K562 (cell line): ENCODE measurements around the gene GIGYF1. TPM values are rescaled to one million over a fixed set of nuclear protein-coding genes. Genes with fewer than 3 reads are reported as not detected.

Source experiments
- ASH1L ChIP-seq: fragments of 450-650 bp; IDR thresholded peaks from 2 replicates; pipeline ENCODE4 v1.6.1; 2018; ENCODE audit warnings: borderline replicate concordance, mild to moderate bottlenecking, low read depth; ENCODE audit not compliant: partially characterized antibody
- ATF3 ChIP-seq, 2 experiments: fragments of 450-650 bp in 1 of 2; sonication (generic) in 1 of 2; formaldehyde crosslinking in 1 of 2; IDR thresholded peaks in 1 of 2; conservative IDR thresholded peaks in 1 of 2; 2 replicates each; pipeline versions ENCODE4 v1.6.1 to v1.8.1; 2016 to 2023; ENCODE audit warnings: mild to moderate bottlenecking in 2 of 2, moderate library complexity in 2 of 2, inconsistent platforms in 1 of 2, missing genetic modification reagents in 1 of 2
- CBX2 ChIP-seq: fragments of 200-600 bp; sonication (generic); IDR thresholded peaks from one replicate; pipeline ENCODE4 v1.6.1; 2012; ENCODE audit warnings: mild to moderate bottlenecking, low read length, inconsistent platforms; ENCODE audit not compliant: insufficient read depth, poor library complexity, severe bottlenecking
- CHCHD3 ChIP-seq: fragments of 250-450 bp; sonication (Bioruptor Pico); IDR thresholded peaks from 2 replicates; pipeline ENCODE4 v2.1.2; 2022; ENCODE audit warnings: mild to moderate bottlenecking
- GATAD2B ChIP-seq: fragments of 450-650 bp; IDR thresholded peaks from 2 replicates; pipeline ENCODE4 v1.6.1; 2017; ENCODE audit warnings: mild to moderate bottlenecking, borderline replicate concordance
- MCM2 ChIP-seq: fragments of 450-650 bp; IDR thresholded peaks from 2 replicates; pipeline ENCODE4 v1.6.1; 2017; ENCODE audit warnings: low read depth, mild to moderate bottlenecking
- PKNOX1 ChIP-seq: fragments of 450-650 bp; IDR thresholded peaks from 2 replicates; pipeline ENCODE4 v1.6.1; 2016
- PTRF ChIP-seq: fragments of 450-650 bp; IDR thresholded peaks from 2 replicates; pipeline ENCODE4 v1.6.1; 2016; ENCODE audit warnings: mild to moderate bottlenecking, missing genetic modification characterization, missing compliant biosample characterization
- SMAD4 ChIP-seq: fragments of 250-450 bp; sonication (Bioruptor Pico); conservative IDR thresholded peaks from 2 replicates; pipeline ENCODE4 v1.8.0; 2021; ENCODE audit warnings: inconsistent platforms, mild to moderate bottlenecking, moderate library complexity
- ZFX ChIP-seq: sonication (generic); formaldehyde crosslinking; IDR thresholded peaks from 2 replicates; pipeline ENCODE4 v1.8.0; 2022; ENCODE audit warnings: mild to moderate bottlenecking, missing genetic modification reagents, moderate library complexity
- ZNF282 ChIP-seq: sonication (generic); formaldehyde crosslinking; IDR thresholded peaks from 2 replicates; pipeline ENCODE4 v1.8.1; 2023; ENCODE audit warnings: missing genetic modification reagents
- ZNF561 ChIP-seq: fragments of 450-650 bp; formaldehyde crosslinking; conservative IDR thresholded peaks from 2 replicates; pipeline ENCODE4 v1.4.0; 2020; ENCODE audit warnings: mild to moderate bottlenecking, moderate library complexity
- ZNF764 ChIP-seq: fragments of 250-450 bp; sonication (Bioruptor Pico); IDR thresholded peaks from 2 replicates; pipeline ENCODE4 v1.4.0; 2020; ENCODE audit warnings: low read depth, mild to moderate bottlenecking, moderate library complexity
- polyA plus RNA-seq, 8 experiments: library from polyadenylated mRNA; depleted of rRNA in 4 of 8; stranded (reverse) in 5 of 8; unstranded in 3 of 8; fragments of >200 nt; fragmentation: Nextera tagmentation in 2 of 8; fragmentation: Illumina TruSeq in 1 of 8; extraction: Ambion mirVana in 2 of 8; extraction: Trizol in 1 of 8; gene quantifications; 2 replicates each; pipeline versions ENCODE4 v1.2.1 to v1.2.3, GENCODE V29; 2011 to 2014; ENCODE audit warnings: inconsistent platforms in 1 of 8, missing spikeins in 1 of 8
- total RNA-seq, 7 experiments: library from RNA; depleted of rRNA in 6 of 7; stranded (reverse); fragments of >200 nt in 6 of 7; fragmentation: Illumina TruSeq in 2 of 7; extraction: Trizol in 2 of 7; gene quantifications; 2 replicates each; pipeline versions ENCODE4 v1.2.1 to v1.2.3, GENCODE V29; 2011 to 2021; ENCODE audit warnings: low replicate concordance in 1 of 7
- TF ChIP-seq, protein P1 (sequence below): sonication (generic); formaldehyde crosslinking; IDR thresholded peaks from 2 replicates; pipeline ENCODE4 v1.8.0; 2022; ENCODE audit warnings: mild to moderate bottlenecking, missing genetic modification reagents
- TF ChIP-seq, protein P2 (sequence below): fragments of 450-650 bp; formaldehyde crosslinking; IDR thresholded peaks from 2 replicates; pipeline ENCODE4 v1.4.0; 2020; ENCODE audit warnings: mild to moderate bottlenecking, moderate library complexity
- TF ChIP-seq, protein P3 (sequence below): fragments of 200-800 bp; sonication (Bioruptor generic); IDR thresholded peaks from 2 replicates; pipeline ENCODE4 v1.6.1; 2017; ENCODE audit warnings: missing genetic modification characterization, missing compliant biosample characterization
- TF ChIP-seq, protein P4 (sequence below): sonication (generic); formaldehyde crosslinking; IDR thresholded peaks from 2 replicates; pipeline ENCODE4 v1.8.1; 2023; ENCODE audit warnings: mild to moderate bottlenecking, missing genetic modification reagents

Gene GIGYF1
- total and polyA plus RNA-seq, 9 of the 15 experiments (the other 6 are each of a cell fraction or from before 2014, with no cell fraction given), result 0.56 to 76.2 (median 16.8) TPM

GRCh38 chr7:100705753-100706671 lies 12.0 kb upstream of the GIGYF1 start, which contains the start of gene POP7 (continued):
- TF ChIP-seq ZNF764 (CRISPR knock-in tag) (0 out of 2 replicates have a peak, but pooled peaks have one; percentile 2), PKNOX1 (0 out of 2 replicates have a peak, but pooled peaks have one; percentile 21), GATAD2B (no peak), PTRF (no peak), SMAD4 (CRISPR knock-in tag) (peak; percentile 80; the same call in 1 of the 2 replicates), ZNF282 (CRISPR knock-in tag) (no peak), ASH1L (no peak), CHCHD3 (CRISPR knock-in tag) (no peak), ATF3 (IDR thresholded peaks at IDR 0.05) (no peak; the same call in 1 of the 2 replicates), ATF3 (CRISPR knock-in tag; conservative IDR thresholded peaks at IDR 0.05) (no peak), ZNF561 (CRISPR knock-in tag) (no peak), ZFX (peak; percentile 97), CBX2 (no peak), MCM2 (no peak)
- TF ChIP-seq, protein P1, sequence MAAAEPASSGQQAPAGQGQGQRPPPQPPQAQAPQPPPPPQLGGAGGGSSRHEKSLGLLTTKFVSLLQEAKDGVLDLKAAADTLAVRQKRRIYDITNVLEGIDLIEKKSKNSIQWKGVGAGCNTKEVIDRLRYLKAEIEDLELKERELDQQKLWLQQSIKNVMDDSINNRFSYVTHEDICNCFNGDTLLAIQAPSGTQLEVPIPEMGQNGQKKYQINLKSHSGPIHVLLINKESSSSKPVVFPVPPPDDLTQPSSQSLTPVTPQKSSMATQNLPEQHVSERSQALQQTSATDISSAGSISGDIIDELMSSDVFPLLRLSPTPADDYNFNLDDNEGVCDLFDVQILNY (CRISPR knock-in tag), result no peak
- TF ChIP-seq, protein P2, sequence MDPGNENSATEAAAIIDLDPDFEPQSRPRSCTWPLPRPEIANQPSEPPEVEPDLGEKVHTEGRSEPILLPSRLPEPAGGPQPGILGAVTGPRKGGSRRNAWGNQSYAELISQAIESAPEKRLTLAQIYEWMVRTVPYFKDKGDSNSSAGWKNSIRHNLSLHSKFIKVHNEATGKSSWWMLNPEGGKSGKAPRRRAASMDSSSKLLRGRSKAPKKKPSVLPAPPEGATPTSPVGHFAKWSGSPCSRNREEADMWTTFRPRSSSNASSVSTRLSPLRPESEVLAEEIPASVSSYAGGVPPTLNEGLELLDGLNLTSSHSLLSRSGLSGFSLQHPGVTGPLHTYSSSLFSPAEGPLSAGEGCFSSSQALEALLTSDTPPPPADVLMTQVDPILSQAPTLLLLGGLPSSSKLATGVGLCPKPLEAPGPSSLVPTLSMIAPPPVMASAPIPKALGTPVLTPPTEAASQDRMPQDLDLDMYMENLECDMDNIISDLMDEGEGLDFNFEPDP (CRISPR knock-in tag), result peak; percentile 70; the same call in 1 of the 2 replicates
- TF ChIP-seq, protein P3, sequence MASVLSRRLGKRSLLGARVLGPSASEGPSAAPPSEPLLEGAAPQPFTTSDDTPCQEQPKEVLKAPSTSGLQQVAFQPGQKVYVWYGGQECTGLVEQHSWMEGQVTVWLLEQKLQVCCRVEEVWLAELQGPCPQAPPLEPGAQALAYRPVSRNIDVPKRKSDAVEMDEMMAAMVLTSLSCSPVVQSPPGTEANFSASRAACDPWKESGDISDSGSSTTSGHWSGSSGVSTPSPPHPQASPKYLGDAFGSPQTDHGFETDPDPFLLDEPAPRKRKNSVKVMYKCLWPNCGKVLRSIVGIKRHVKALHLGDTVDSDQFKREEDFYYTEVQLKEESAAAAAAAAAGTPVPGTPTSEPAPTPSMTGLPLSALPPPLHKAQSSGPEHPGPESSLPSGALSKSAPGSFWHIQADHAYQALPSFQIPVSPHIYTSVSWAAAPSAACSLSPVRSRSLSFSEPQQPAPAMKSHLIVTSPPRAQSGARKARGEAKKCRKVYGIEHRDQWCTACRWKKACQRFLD (CRISPR knock-in tag), result 0 out of 2 replicates have a peak, but pooled peaks have one; percentile 9
- TF ChIP-seq, protein P4, sequence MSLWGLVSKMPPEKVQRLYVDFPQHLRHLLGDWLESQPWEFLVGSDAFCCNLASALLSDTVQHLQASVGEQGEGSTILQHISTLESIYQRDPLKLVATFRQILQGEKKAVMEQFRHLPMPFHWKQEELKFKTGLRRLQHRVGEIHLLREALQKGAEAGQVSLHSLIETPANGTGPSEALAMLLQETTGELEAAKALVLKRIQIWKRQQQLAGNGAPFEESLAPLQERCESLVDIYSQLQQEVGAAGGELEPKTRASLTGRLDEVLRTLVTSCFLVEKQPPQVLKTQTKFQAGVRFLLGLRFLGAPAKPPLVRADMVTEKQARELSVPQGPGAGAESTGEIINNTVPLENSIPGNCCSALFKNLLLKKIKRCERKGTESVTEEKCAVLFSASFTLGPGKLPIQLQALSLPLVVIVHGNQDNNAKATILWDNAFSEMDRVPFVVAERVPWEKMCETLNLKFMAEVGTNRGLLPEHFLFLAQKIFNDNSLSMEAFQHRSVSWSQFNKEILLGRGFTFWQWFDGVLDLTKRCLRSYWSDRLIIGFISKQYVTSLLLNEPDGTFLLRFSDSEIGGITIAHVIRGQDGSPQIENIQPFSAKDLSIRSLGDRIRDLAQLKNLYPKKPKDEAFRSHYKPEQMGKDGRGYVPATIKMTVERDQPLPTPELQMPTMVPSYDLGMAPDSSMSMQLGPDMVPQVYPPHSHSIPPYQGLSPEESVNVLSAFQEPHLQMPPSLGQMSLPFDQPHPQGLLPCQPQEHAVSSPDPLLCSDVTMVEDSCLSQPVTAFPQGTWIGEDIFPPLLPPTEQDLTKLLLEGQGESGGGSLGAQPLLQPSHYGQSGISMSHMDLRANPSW, result no peak
